Erythroblast (primary cell): ENCODE results near the gene BTN1A1.

Source experiments
- GATA1 ChIP-seq: IDR thresholded peaks from 2 replicates; pipeline ENCODE4 v1.6.1; 2011; ENCODE audit warnings: low read depth, mild to moderate bottlenecking, control low read depth, low read length, moderate library complexity
- POLR2A ChIP-seq: IDR thresholded peaks from 2 replicates; pipeline ENCODE4 v1.6.1; 2011; ENCODE audit warnings: mild to moderate bottlenecking, low read length

DNA sequence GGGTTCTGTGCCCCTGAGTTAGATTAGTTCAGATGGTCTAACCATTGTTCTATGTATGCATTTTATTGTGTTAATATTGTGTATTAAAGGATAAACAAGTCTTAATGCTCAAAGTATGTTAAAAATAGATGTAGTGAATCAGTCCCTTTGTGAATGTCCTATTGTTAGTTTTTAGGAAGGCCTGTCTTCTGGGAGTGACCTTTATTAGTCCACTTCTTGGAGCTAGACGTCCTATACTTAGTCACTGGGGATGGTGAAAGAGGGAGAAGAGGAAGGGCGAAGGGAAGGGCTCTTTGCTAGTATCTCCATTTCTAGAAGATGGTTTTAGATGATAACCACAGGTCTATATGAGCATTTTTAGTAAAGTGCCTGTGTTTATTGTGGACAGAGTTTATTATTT lies 25.7 kb downstream of the BTN1A1 start:
- TF ChIP-seq POLR2A = no peak
- TF ChIP-seq GATA1 = no peak
